Measurements from ENCODE around the gene RNF19B. TPM values are rescaled to one million over a fixed set of nuclear protein-coding genes. Genes with fewer than 3 reads are reported as not detected.
A peak's percentile ranks its signal among the peaks of the same experiment; 100 is the strongest.

The RNF19B gene
- total RNA-seq, 3 donors from 2014 or later (not counting 1 experiment from before 2014, with no cell fraction given) = 44.2 to 110 (median 54.3) TPM

DNA sequence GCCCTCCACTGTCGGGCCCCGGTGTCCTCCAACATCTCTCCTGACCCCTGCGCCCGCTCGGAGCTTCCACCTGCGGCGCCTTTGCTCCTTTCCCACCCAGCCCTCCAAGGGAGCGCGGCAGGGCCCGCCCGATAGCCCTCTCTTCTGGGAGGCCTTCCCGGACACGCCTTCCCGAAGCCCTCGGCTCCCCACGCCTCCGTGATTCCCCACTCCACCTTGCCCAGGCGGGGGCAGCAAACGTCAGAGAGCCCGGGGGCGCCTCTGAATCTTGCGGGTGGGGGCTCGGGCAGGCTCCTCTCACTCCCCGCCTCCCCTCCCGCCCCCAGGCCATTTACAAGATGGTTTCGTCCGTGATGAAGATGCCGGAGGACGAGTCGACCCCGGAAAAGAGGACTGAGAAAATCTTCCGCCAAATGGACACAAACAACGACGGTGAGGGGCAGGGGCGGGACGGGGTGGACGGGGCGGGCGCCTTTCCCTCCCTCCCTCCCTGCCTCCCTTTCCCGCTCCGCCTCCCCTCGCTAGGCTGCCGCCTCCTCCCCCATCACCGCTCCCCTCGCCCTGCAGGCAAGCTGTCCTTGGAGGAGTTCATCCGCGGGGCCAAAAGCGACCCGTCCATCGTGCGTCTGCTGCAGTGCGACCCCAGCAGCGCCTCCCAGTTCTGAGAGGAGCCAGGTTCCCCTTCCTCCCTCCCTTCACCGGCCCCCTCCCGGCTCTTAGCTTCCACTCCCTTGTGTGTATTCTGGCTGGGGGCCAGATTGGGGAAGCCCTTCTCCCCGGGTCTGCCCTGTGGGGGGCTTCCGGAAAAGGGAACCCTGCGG lies 71.2 kb downstream of the RNF19B start:
- TF ChIP-seq, protein P1, sequence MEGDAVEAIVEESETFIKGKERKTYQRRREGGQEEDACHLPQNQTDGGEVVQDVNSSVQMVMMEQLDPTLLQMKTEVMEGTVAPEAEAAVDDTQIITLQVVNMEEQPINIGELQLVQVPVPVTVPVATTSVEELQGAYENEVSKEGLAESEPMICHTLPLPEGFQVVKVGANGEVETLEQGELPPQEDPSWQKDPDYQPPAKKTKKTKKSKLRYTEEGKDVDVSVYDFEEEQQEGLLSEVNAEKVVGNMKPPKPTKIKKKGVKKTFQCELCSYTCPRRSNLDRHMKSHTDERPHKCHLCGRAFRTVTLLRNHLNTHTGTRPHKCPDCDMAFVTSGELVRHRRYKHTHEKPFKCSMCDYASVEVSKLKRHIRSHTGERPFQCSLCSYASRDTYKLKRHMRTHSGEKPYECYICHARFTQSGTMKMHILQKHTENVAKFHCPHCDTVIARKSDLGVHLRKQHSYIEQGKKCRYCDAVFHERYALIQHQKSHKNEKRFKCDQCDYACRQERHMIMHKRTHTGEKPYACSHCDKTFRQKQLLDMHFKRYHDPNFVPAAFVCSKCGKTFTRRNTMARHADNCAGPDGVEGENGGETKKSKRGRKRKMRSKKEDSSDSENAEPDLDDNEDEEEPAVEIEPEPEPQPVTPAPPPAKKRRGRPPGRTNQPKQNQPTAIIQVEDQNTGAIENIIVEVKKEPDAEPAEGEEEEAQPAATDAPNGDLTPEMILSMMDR (IDR thresholded peaks at IDR 0.05) = peak; percentile 54
- no peaks in the 10 kb centered on the region for H3K36me3 ChIP-seq (ENCODE audit: control insufficient read depth, insufficient read depth, low read length)
- peaks cover 14% of the 10 kb centered on the region for H3K4me1 ChIP-seq (ENCODE audit: control insufficient read depth, insufficient read depth, low read length)
- no peaks in the 10 kb centered on the region for H3K36me3 Mint-ChIP-seq
- ATAC-seq = peak in 2 of 3 donors; percentile 38 to 43
- peak in 1 of 2 donors; percentile 36 for DNase-seq
- H3K27me3 Mint-ChIP-seq (ENCODE audit: low read depth in 2 of 2) = peaks cover 47 to 57% of the 10 kb centered on the region in 2 donors
- 3% methylated on average over 57 of the region's 58 CpGs for WGBS (ENCODE audit: insufficient coverage)
- H3K27ac ChIP-seq (ENCODE audit: low read length) = no peak overlapping the region
- peaks cover 9 to 12% of the 10 kb centered on the region in 2 donors for H3K4me1 Mint-ChIP-seq
- H3K4me3 Mint-ChIP-seq = peak overlapping the region; percentile 67
- H3K9me3 Mint-ChIP-seq = no peaks in the 10 kb centered on the region
- peak overlapping the region; percentile 23 for H3K4me3 ChIP-seq (ENCODE audit: low read length)
- H3K27me3 ChIP-seq (ENCODE audit: control insufficient read depth, insufficient read depth, low read length) = peaks cover 28% of the 10 kb centered on the region
- intact Hi-C loops (cut with micrococcal nuclease) = no loop called here
- H3K27ac Mint-ChIP-seq = no peak overlapping the region
- no peaks in the 10 kb centered on the region for H3K9me3 ChIP-seq (ENCODE audit: control insufficient read depth, insufficient read depth, low read length)

DNA sequence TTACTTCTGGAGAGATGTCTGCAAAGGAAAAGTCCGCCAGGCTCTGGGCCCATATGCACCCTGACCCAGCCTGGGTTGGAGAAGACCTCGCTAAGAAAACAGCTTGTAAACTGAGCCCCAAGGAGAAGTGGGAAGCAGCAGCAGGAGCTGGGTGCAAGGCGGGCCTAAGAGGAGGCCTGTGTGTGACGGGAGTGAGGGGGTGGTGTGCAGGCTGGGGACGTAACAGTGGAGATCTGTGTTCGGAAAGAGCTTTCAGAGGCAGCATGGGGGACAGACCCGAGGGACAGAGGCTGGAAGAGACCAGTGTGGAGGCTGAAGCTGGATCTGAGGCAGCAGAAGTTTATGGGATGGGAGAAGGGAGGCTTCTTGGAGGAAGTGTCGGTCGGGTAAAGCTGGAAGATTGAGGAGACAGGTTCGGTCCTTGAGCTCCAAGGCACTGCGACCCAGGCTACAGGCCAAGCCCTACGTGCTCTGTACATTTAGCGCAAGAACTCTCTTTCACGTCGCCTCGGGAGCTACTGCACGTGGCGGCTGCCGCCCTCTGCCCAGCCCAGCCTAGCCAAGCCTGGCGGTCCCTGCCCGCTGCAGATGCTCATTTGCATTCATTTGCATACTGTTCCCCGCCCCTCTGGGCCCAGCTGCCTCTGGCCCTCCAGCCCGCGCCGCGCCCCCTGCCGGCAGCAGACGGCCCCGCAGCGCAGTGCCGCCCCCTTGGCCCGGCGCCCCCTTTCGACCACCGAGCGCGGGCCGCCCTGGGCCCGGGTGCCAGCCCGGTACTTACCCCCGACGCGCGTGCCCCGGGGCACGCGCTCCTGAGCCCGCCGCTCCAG lies 72.0 kb downstream of the RNF19B start:
- Mint-ChIP-seq H3K27me3 (ENCODE audit: low read depth in 2 of 2) (peaks cover 51 to 62% of the 10 kb centered on the region in 2 donors), H3K27ac (no peak overlapping the region), H3K9me3 (no peaks in the 10 kb centered on the region), H3K36me3 (no peaks in the 10 kb centered on the region), H3K4me3 (peak overlapping the region; percentile 72), H3K4me1 (peaks cover 9 to 12% of the 10 kb centered on the region in 2 donors)
- H3K4me1 ChIP-seq (ENCODE audit: control insufficient read depth, insufficient read depth, low read length) = peaks cover 14% of the 10 kb centered on the region
- H3K4me3 ChIP-seq (ENCODE audit: low read length) = peak overlapping the region; percentile 23
- intact Hi-C loops (cut with micrococcal nuclease) = no loop called here
- TF ChIP-seq, protein P1 (IDR thresholded peaks at IDR 0.05) = peak; percentile 66
- ATAC-seq (peak; percentile 47 to 82 (median 81)), DNase-seq (peak; percentile 45 to 58)
- H3K9me3 ChIP-seq (ENCODE audit: control insufficient read depth, insufficient read depth, low read length) = no peaks in the 10 kb centered on the region
- no peaks in the 10 kb centered on the region for H3K36me3 ChIP-seq (ENCODE audit: control insufficient read depth, insufficient read depth, low read length)
- peaks cover 30% of the 10 kb centered on the region for H3K27me3 ChIP-seq (ENCODE audit: control insufficient read depth, insufficient read depth, low read length)
- H3K27ac ChIP-seq (ENCODE audit: low read length) = no peak overlapping the region
- WGBS (ENCODE audit: insufficient coverage) = 25% methylated on average over 49 of the region's 49 CpGs

DNA sequence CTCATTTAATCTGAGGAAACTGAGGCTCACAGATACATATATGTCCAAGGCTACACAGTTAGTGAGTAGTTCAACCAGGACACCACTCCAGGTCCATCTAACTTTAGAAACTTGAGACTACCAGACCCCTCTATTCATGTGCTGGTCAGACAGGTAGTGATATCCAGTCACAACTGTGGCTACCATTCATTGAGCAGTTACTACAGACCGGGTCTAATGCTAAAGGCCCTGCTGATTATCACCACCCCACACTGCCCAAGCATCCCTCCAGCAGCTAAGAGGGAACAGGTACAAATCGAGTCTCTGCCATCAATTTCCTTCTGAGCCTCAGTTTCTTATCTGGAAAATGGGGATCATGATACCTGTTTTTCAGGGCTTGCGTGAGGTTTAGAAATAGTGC lies 73.0 kb downstream of the RNF19B start:
- TF ChIP-seq, protein P1 (IDR thresholded peaks at IDR 0.05) = no peak
- no peaks in the 10 kb centered on the region for H3K9me3 Mint-ChIP-seq
- H3K36me3 Mint-ChIP-seq = no peaks in the 10 kb centered on the region
- intact Hi-C loops (cut with micrococcal nuclease) = no loop called here
- H3K4me3 Mint-ChIP-seq = peak overlapping the region; percentile 72
- no peak for ATAC-seq
- H3K36me3 ChIP-seq (ENCODE audit: control insufficient read depth, insufficient read depth, low read length) = no peaks in the 10 kb centered on the region
- H3K27ac ChIP-seq (ENCODE audit: low read length) = no peak overlapping the region
- H3K27ac Mint-ChIP-seq = no peak overlapping the region
- H3K27me3 Mint-ChIP-seq (ENCODE audit: low read depth in 2 of 2) = peaks cover 58 to 66% of the 10 kb centered on the region in 2 donors
- H3K4me3 ChIP-seq (ENCODE audit: low read length) = no peak overlapping the region
- no peak for DNase-seq
- H3K9me3 ChIP-seq (ENCODE audit: control insufficient read depth, insufficient read depth, low read length) = no peaks in the 10 kb centered on the region
- peaks cover 16% of the 10 kb centered on the region for H3K4me1 ChIP-seq (ENCODE audit: control insufficient read depth, insufficient read depth, low read length)
- peaks cover 9 to 12% of the 10 kb centered on the region in 2 donors for H3K4me1 Mint-ChIP-seq
- peaks cover 39% of the 10 kb centered on the region for H3K27me3 ChIP-seq (ENCODE audit: control insufficient read depth, insufficient read depth, low read length)
- WGBS (ENCODE audit: insufficient coverage) = 89% methylated on average over 3 of the region's 3 CpGs

Measured in natural killer cell (primary cell).